HS-27A (cell line): ENCODE measurements around the gene DENND2A.
A peak's percentile ranks its signal among the peaks of the same experiment; 100 is the strongest.
"Not testable (repeated sequence)": the region's sequence is repeated elsewhere in the genome, so short reads cannot be mapped to it uniquely, and the experiment has no call there.

ENCODE experiments used
- DNase-seq: peaks from one replicate; pipeline ENCODE4 v3.0.0-alpha.2; 2012; ENCODE audit warnings: low read depth, missing footprints

Gene DENND2A

GRCh38 chr7:140506788-140507464 lies 133.7 kb downstream of the DENND2A start:
- no peak for DNase-seq

DNA sequence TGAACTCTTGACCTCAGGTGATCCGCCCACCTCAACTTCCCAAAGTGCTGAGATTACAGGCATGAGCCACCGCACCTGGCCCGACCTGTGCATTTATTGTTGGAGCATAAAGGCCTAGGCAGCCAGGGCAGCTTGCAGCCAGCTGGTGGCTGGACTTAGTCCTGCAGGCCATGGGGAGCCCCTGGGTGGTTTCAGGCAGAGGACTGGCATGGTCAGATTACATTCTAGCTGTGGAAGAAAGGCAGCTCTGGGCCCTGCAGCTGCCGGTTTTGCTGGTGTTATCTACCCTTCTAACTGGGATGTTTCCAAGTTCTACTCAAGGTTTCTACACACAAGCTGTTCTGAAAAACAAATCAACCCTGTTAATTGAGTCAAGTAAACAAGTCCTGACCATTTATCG lies 138.6 kb downstream of the DENND2A start:
- DNase-seq, result no peak

DNA sequence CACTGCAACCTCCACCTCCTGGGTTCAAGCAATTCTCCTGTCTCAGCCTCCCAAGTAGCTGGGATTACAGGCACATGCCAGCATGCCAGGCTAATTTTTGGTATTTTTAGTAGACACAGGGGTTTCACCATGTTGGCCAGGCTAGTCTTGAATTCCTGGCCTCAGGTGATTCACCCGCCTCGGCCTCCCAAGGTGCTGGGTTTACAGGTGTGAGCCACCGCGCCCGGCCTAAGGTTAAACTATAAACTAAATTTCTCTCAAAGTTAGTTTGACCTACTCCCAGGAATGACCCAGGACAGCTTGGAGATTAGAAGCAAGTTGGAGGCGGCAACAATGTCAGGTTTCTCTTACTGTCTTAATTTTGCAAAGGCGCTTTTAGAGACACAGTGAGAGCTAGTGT lies 142.8 kb downstream of the DENND2A start:
- DNase-seq, result not testable (repeated sequence)

- no peak for DNase-seq
Observed at GRCh38 chr7:140497241-140497769, 143.3 kb downstream of the DENND2A start.

- no peak for DNase-seq
Observed at GRCh38 chr7:140495514-140496097, 145.0 kb downstream of the DENND2A start.

DNA sequence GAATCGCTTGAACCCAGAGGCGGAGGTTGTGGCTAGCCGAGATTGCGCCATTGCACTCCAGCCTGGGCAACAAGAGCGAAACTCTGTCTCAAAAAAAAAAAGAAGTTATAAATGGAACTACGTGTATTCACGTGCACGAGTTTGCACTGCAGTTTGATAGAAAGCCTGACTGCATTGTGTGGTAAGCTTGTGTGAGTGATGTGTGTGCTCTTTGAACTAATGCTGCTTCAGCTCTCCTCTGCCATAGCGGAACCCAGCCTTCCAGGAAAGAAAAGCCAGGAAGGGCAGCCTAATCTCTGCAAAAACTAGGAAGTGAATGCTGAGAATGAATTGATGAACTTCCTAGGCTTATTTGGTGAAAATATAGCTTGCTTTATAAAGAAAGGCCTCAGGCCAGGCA lies 145.7 kb downstream of the DENND2A start:
- DNase-seq, result no peak

DNA sequence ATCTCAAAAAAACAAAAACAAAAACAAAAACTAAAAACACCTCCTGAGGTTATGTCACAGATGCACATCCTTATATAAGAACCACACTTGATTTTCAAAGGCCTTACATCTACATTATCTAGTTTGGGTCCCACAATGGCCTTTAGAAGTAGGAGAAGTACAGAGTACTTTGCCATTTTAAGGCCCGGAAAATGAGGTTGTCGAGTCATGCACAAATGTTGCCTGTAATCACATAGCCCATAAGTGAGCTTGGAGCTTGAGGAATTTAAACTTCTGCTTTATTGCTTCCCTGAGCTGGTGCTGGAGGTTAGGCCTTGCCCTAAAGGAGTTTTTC lies 151.6 kb downstream of the DENND2A start:
- DNase-seq, result no peak

- no peak for DNase-seq
Observed at GRCh38 chr7:140485500-140486265, 154.9 kb downstream of the DENND2A start.

DNA sequence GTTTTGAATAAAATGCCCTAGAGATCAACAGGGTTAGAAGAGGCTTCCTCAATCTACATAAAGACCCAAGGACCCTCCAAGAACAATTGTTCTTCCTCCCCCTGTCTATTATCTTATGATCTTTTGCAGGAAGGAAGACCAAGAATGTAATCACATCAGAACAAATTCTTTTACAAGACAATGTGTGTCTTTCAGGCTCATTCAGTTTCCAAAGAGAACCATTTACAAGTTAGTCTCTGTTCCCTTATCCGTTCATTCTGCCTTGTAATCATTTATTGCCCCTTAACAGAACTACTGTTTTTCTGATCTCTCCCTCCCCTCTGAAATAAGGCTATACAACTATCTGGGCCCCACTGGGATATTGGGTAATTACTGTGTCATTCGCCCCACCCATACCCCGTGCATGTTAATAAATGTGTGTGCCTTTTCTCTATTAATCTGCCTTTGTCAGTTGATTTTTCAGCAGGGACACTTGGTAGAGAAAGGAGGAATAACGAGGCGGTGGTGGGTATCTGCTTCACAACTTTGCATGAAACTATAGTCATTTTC lies 155.6 kb downstream of the DENND2A start:
- no peak for DNase-seq

DNA sequence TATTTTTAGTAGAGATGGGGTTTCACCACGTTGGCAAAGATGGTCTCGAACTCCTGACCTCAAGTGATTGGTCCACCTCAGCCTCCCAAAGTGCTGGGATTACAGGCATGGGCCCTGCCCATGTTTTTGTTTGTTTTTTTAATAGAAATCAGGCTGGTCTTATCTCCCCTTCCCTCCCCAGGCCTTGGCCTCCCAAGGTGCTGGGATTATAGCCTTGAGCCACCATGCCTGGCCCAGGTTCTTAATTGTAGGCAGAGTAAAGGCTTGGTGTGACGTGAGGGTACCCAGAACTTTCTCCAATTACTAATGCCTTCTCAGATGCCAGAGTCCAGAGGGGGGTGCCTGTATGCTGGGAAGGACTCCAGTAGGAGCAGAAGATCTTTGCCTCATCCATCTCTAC lies 156.1 kb downstream of the DENND2A start:
- DNase-seq, result no peak

GRCh38 chr7:140479739-140480084 lies 160.9 kb downstream of the DENND2A start:
- no peak for DNase-seq

DNA sequence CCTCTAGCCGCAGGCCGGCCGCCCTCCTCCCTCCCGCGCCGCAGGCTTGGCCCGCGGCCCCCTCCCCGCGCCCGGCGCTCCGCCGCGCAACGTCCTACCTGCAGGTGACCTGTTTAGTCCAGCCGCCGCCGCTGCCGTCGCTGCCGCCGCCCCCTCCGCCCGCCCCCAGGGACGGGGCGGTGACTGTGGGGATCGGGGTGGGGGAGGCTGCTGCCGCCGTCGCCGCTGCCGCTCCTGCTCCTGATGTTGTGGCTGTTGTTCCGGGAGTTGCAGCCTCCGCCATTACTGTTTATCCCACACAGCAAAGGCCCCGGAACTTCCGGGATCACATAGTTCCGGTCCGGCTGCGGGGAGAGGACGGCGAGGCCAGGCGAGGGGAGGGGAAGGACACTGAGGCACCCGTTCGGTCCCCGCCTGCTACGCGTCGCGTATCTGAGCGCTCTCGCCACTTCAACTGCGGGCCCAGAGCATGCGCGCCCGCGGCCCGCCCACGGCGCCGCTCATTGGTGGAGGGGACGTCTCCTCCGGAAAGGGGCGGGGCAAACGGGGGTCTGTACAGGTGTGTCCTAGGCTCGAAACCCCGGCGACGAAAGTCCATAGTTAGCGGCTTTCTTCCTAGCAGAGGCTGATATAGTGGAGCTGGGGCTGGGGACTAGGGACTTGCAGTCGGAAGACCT lies 161.4 kb downstream of the DENND2A start, which contains the start of gene MKRN1:
MKRN1 (minus strand) TSS at position 444 of the 677 bp plus-strand sequence; CDS start at position 283, 161 bp downstream.
- DNase-seq, result peak; percentile 65

- no peak for DNase-seq
Observed at GRCh38 chr7:140478246-140479061, 162.2 kb downstream of the DENND2A start.

DNA sequence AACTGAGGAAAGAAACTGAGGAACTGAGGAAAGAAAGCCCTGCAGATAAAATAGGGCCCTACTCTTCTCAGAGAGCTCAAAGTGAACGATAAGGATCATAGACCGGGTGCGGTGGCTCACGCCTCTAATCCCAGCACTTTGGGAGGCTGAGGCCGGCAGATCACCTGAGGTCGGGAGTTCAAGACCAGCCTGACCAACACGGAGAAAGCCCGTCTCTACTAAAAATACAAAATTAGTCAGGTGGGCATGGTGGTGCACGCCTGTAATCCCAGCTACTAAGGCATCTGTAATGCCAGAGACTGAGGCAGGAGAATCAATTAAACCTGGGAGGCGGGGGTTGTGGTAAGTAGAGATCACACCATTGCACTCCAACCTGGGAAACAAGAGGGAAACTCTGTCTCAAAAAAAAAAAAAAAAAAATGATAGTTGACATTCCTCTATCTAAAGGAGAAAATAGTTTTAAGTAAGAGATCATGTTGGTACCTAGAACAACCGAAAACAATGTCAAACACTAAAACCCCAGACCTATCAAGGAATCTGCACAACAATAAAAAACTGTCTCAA lies 163.8 kb downstream of the DENND2A start:
- no peak for DNase-seq

DNA sequence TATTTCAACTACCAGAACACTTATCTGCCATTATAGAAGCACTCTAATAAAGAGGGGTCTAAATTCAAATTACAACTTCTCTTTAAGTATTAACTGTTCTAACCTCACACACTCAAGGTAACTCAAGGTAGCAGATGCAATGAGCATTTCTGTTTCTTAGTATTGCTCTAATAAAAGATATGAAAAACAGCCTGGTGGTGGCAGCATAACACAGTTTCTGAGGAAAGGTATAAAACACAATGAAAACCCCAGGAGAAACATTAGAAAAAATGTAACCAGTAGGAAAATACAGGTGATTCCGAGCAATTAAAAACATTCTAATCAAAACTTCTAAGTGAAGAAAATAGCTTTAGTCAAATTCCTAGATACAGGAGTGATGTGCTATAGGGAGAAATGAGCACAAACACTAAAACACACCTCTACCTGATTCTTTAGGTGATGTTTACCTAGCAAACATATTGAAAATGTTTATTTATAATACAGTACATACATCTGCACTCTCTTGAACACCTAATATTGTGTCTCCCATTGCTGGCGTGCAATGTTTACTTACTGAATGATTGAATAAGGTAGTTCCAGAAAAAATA lies 164.8 kb downstream of the DENND2A start:
- DNase-seq, result no peak
